H1 (cell line): Measurements from ENCODE around the gene RNU6-8. TPM values are rescaled to one million over a fixed set of nuclear protein-coding genes. Genes with fewer than 3 reads are reported as not detected.

Experiments
- BRCA1 ChIP-seq: IDR thresholded peaks from 2 replicates; pipeline ENCODE4 v1.6.1; 2012; ENCODE audit warnings: low read depth, low read length, improper control_type of control experiment
- CBX5 ChIP-seq: fragments of 300-800, 300-1000 bp; sonication (generic); IDR thresholded peaks from 2 replicates; pipeline ENCODE4 v1.7.1; 2016; ENCODE audit warnings: antibody characterized with exemption, low read length, low read depth
- CBX8 ChIP-seq: fragments of 300-800, 300-1000 bp; sonication (generic); IDR thresholded peaks from 2 replicates; pipeline ENCODE4 v1.7.1; 2016; ENCODE audit warnings: low read depth, low read length, borderline replicate concordance
- CEBPB ChIP-seq: IDR thresholded peaks from 2 replicates; pipeline ENCODE4 v1.6.1; 2012; ENCODE audit warnings: low read depth, low read length
- CREB1 ChIP-seq: IDR thresholded peaks from 2 replicates; pipeline ENCODE4 v1.6.1; 2012; ENCODE audit warnings: inconsistent platforms
- JUN ChIP-seq: IDR thresholded peaks from 2 replicates; pipeline ENCODE4 v1.6.1; 2011; ENCODE audit warnings: low read depth, mild to moderate bottlenecking, improper control_type of control experiment, low read length
- KDM5A ChIP-seq: fragments of 200-600 bp; IDR thresholded peaks from 2 replicates; pipeline ENCODE4 v1.7.1; 2012; ENCODE audit warnings: mild to moderate bottlenecking, low read length, inconsistent platforms, mixed read lengths
- MAFK ChIP-seq: IDR thresholded peaks from 2 replicates; pipeline ENCODE4 v1.6.1; 2012; ENCODE audit warnings: low read depth, mild to moderate bottlenecking, improper control_type of control experiment, low read length
- POLR2AphosphoS5 ChIP-seq: IDR thresholded peaks from 2 replicates; pipeline ENCODE4 v1.6.1; 2011; ENCODE audit warnings: low read depth, low read length
- POU5F1 ChIP-seq: IDR thresholded peaks from 2 replicates; pipeline ENCODE4 v1.6.1; 2011; ENCODE audit warnings: low read depth, mild to moderate bottlenecking, low read length, moderate library complexity
- RFX5 ChIP-seq: IDR thresholded peaks from 2 replicates; pipeline ENCODE4 v1.6.1; 2011; ENCODE audit warnings: low read depth, low read length, improper control_type of control experiment, borderline replicate concordance
- RXRA ChIP-seq: IDR thresholded peaks from 2 replicates; pipeline ENCODE4 v1.6.1; 2011; ENCODE audit warnings: low read depth, mild to moderate bottlenecking, low read length, moderate library complexity; ENCODE audit not compliant: insufficient read depth
- SAP30 ChIP-seq: fragments of 300-600 bp; sonication (generic); IDR thresholded peaks from 2 replicates; pipeline ENCODE4 v1.7.1; 2012; ENCODE audit warnings: low read length, moderate library complexity, mild to moderate bottlenecking, inconsistent platforms; ENCODE audit not compliant: insufficient read depth, insufficient replicate concordance
- SRF ChIP-seq: IDR thresholded peaks from 2 replicates; pipeline ENCODE4 v1.6.1; 2011; ENCODE audit warnings: mild to moderate bottlenecking, low read depth, low read length, moderate library complexity
- TAF7 ChIP-seq: optimal IDR thresholded peaks from 2 replicates; pipeline ENCODE3; 2011; ENCODE audit warnings: low read depth, mild to moderate bottlenecking, inconsistent platforms, low read length, moderate library complexity, borderline replicate concordance
- ZNF274 ChIP-seq: IDR thresholded peaks from 2 replicates; pipeline ENCODE4 v1.7.0; 2012; ENCODE audit warnings: low read length, borderline replicate concordance; ENCODE audit errors: extremely low read depth
- polyA plus RNA-seq, 7 experiments: library from polyadenylated mRNA; depleted of rRNA in 3 of 7; stranded (reverse) in 5 of 7; unstranded in 2 of 7; fragments of >200 nt in 5 of 7; fragments of 200-250 nt in 2 of 7; gene quantifications; 1 replicate in 5 of 7; 2 replicates in 1 of 7; 4 replicates in 1 of 7; pipeline versions ENCODE4 v1.2.1 to v1.2.3, GENCODE V29; 2011 to 2013; ENCODE audit warnings: missing spikeins in 2 of 7, mixed read lengths in 2 of 7
- total RNA-seq: library from RNA; stranded (reverse); fragmentation: NEBNext Ultra II Directional; extraction: Animal tissue kit (Norgen Biotek cat#: 25700); gene quantifications from 2 replicates; pipeline ENCODE4 v1.2.1, GENCODE V29; 2021
- TF ChIP-seq, protein P1 (sequence below): IDR thresholded peaks from 2 replicates; pipeline ENCODE4 v1.6.1; 2012; ENCODE audit warnings: inconsistent platforms
- TF ChIP-seq, protein P2 (sequence below), 3 experiments: IDR thresholded peaks; 1 replicate in 2 of 3; 2 replicates in 1 of 3; pipeline versions ENCODE4 v1.5.1 to v1.6.1; 2011; ENCODE audit warnings: low read length in 3 of 3, mild to moderate bottlenecking in 3 of 3, inconsistent platforms in 2 of 3, low read depth in 1 of 3, moderate library complexity in 1 of 3; ENCODE audit not compliant: insufficient read depth in 1 of 3; ENCODE audit errors: control extremely low read depth in 1 of 3
- TF ChIP-seq, protein P3 (sequence below): IDR thresholded peaks from 2 replicates; pipeline ENCODE4 v1.6.1; 2012; ENCODE audit warnings: low read length, inconsistent platforms

Gene RNU6-8
- total and polyA plus RNA-seq, 2 of the 8 experiments (the other 6 are each of a cell fraction or from before 2014, with no cell fraction given): not detected

DNA sequence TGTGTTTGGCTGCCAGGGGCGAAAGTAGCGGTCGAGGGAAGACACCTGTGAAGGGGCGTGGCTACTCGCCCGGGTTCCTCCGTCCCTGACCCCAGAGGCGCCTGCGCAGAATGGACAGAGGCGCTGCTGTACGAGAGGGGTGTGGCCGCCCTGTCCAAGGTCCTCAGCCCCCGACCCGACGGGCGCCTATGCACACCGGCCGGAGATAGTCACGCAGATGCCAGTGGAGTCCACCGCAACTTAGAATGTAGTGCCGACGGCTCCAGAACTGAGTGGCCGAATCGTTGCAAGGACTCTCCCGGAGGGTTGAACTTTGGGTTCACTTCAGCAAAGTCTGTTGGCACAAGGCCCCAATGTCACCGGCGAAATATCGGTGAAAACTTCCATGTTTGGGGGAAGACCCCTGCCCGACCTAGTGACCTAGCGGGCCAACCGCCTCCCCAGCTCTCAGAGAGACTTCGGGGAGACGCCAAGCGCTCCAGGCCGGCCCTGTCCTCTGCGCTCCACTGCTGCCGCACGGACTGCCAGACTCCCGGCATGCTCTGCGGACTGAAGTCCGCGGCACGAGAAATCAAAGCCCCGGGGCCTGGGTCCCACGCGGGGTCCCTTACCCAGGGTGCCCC, 1.8 kb downstream of the RNU6-8 start (continued):
- TF ChIP-seq MAFK (no peak), BRCA1 (no peak), KDM5A (no peak), CBX5 (no peak), CREB1 (no peak), SAP30 (peak; percentile 90), ZNF274 (no peak), CEBPB (no peak), RXRA (no peak), POU5F1 (no peak), CBX8 (no peak), POLR2AphosphoS5 (no peak), SRF (no peak), TAF7 (no peak), JUN (no peak), RFX5 (no peak)
- TF ChIP-seq, protein P1, sequence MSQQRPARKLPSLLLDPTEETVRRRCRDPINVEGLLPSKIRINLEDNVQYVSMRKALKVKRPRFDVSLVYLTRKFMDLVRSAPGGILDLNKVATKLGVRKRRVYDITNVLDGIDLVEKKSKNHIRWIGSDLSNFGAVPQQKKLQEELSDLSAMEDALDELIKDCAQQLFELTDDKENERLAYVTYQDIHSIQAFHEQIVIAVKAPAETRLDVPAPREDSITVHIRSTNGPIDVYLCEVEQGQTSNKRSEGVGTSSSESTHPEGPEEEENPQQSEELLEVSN: no peak
- TF ChIP-seq, protein P2, sequence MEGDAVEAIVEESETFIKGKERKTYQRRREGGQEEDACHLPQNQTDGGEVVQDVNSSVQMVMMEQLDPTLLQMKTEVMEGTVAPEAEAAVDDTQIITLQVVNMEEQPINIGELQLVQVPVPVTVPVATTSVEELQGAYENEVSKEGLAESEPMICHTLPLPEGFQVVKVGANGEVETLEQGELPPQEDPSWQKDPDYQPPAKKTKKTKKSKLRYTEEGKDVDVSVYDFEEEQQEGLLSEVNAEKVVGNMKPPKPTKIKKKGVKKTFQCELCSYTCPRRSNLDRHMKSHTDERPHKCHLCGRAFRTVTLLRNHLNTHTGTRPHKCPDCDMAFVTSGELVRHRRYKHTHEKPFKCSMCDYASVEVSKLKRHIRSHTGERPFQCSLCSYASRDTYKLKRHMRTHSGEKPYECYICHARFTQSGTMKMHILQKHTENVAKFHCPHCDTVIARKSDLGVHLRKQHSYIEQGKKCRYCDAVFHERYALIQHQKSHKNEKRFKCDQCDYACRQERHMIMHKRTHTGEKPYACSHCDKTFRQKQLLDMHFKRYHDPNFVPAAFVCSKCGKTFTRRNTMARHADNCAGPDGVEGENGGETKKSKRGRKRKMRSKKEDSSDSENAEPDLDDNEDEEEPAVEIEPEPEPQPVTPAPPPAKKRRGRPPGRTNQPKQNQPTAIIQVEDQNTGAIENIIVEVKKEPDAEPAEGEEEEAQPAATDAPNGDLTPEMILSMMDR (IDR thresholded peaks at IDR 0.05; ENCODE audit: control extremely low read depth in 1 of 3, insufficient read depth in 1 of 3, low read depth in 1 of 3, low read length in 3 of 3): no peak
- TF ChIP-seq, protein P3, sequence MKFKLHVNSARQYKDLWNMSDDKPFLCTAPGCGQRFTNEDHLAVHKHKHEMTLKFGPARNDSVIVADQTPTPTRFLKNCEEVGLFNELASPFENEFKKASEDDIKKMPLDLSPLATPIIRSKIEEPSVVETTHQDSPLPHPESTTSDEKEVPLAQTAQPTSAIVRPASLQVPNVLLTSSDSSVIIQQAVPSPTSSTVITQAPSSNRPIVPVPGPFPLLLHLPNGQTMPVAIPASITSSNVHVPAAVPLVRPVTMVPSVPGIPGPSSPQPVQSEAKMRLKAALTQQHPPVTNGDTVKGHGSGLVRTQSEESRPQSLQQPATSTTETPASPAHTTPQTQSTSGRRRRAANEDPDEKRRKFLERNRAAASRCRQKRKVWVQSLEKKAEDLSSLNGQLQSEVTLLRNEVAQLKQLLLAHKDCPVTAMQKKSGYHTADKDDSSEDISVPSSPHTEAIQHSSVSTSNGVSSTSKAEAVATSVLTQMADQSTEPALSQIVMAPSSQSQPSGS: no peak
